NCI-H345 treated with DMSO at 0.1 percent for 48 hours (cell line): ENCODE data around the gene CFAP299.
"Not testable (repeated sequence)": the region's sequence is repeated elsewhere in the genome, so short reads cannot be mapped to it uniquely, and the experiment has no call there.

Experiments
- DNase-seq: peaks from one replicate; lab custom pipeline; 2025; ENCODE audit not compliant: unreplicated experiment; lab: John Stamatoyannopoulos, UW

The CFAP299 gene

DNA sequence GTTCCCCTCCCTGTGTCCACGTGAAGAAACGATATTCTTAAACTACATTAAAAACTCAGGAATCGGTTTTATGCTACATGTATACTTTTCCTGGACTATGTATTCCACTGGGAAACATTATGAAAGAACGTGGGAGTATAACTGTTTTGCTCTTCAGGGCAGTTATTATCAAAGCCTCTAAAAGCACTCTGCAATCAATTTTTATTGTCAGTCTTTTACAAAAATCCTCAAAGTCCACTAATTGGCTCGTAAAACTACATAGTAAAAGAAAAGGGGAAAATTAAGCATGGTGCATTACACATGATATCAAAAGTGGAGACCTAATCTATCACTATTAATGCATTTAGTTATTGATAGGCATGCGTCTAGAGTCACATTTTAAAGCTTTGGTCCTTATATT lies 11.4 kb upstream of the CFAP299 start:
- DNase-seq: no peak

DNA sequence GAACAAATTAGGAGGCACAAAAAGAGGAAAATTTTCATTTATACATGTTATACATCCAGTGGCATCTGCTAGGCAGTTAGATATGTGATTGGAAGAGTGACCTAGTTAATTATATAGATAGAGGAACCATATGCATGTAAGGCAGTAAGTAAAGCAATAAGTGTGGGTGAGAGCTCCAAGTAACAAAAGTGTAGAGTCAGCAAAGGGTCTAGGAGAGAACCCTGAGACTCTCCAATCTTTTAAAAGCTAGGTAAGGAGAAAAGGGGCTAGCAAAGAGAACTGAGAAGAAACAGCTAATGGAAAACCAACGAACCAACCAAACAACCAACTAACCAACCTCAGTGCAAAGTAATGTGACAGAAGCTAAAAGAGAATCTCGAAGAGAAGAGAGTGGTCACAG lies 3.8 kb upstream of the CFAP299 start:
- DNase-seq: no peak

DNA sequence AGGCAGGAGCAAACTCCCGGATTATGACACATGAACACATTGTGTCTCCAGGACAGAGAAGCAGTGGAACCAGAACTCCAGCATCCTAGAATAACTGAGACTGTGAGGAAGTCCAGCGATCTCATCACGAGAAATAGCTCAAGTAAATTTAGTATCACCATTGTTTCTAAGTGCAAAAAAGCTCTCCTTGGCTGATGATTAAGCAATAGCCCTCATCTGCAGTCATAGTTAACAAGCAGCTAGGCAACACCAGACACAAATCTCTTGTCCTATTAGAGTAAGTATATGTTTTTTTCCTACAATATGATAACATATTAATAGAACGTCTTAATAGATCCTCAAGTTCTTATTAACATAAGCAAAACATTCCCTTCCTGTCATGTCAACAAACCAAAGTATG lies 2.4 kb upstream of the CFAP299 start:
- no peak for DNase-seq

DNA sequence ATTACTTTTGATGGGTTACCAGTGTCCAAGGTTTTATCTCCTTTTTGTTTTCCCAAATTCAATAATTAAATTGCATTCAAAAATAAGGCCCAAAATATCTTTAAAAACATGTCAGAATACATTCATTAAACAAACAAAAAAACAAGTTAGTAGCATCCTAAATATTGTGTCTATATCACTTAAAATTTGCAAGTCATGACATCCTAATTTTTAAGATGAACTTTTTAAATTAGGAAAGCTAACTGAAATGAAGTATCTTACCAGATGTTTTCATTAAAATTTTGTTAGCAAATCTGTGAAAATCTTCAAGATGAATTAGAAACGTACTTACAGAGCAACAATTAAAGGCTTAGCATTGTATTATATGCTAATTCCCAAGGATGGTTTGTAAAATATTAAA lies 962 bp upstream of the CFAP299 start:
- no peak for DNase-seq

DNA sequence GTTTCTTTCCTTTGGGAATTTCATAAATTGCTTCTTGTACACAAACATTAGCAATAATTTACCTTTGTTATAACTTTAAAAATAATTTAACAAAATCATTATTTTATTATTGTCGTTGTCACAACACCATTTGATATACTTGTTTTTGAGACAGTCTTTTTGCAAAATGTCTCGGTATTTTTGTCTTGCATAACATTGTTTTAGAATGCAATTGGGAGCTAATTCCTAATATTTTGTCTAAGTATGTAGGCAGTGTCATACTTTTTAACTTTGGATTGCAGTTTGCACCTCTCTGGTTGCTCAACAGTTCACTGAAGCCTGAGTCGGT lies 340 bp upstream of the CFAP299 start:
- DNase-seq: no peak

DNA sequence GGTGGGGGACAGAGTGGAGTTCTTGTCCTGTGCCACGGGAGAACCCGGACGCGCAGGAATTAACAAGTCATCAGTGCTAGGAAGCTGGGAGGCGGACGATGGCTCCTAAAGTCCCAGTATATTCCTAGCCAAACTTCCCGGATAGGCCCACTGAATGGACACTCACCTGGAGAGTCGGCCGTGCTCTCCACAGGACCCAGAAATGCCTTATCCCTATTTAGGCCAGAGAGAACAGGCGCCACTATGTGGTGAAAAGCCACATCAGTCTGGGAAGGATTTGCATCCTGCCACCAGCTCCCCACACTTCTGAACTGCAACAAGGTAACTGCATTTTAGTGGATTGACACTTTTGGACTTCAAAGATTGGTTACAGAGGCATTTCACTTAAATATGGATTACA lies 1.1 kb downstream of the CFAP299 start:
- DNase-seq: peak; percentile 7

DNA sequence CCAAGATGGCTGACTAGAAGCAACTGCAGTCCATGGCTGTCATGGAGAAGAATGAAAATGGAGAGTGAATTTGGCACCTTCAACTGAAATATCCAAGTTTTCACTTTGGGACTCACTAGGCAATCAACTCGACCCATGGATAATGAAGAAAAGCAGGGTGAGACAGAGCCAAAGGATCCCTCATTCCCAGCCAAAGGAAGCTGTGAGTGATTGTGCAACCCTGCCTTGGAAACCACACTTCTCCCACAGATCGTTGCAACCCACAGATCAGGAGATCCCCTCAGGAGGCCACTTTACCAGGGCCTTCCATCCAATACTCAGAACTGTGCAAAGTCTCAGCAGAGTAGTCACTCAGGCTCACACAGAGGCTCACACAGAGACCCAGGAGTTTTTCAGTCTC lies 4.5 kb downstream of the CFAP299 start:
- no peak for DNase-seq

DNA sequence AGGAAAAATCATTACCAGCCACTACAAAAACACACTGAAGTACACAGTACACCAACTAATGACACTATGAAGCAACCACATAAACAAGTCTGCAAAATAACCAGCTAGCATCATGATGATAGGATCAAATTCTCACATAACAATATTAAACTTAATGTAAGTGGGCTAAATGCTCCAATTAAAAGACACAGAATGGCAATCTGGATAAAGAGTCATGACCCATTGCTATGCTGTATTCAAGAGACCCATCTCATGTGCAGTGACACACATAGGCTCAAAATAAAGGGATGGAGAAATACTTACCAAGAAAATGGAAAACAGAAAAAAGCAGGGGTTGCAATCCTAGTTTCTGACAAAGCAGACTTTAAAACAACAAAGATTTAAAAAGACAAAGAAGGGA lies 7.2 kb downstream of the CFAP299 start:
- not testable (repeated sequence) for DNase-seq

DNA sequence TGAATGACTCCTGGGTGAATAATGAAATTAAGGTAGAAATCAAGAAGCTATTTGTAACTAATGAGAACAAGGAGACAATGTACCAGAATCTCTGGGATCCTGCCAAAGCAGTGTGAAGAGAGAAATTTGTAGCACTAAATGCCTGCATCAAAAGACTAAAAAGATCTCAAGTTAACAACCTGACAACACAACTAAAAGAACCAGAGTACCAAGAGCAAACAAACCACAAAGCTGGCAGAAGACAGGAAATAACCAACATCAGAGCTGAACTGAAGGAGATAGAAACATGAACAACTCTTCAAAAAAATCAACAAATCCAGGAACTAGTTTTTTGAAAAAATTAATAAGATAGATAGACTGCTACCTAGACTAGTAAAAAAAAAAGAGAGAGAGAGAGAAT lies 8.4 kb downstream of the CFAP299 start:
- DNase-seq: no peak

DNA sequence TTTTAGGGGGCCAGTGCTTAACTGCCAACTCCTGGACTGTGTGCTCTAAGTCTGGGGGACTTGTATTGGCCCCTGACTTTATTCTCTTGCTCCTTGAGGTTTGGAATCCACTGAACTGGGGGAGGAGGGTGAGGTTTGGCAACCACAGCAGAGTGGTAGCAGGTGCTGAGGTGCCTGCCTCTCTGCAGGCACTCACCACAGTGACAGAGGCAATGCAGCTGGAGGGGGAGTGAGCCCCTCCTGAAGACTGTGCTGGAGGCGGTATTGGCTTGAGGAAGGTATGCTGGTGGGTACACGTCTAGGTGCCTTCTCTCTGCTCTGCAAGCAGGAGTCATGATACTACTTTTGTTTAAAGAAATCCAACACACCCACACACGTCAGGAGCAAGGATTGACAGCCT lies 24.6 kb downstream of the CFAP299 start:
- no peak for DNase-seq

DNA sequence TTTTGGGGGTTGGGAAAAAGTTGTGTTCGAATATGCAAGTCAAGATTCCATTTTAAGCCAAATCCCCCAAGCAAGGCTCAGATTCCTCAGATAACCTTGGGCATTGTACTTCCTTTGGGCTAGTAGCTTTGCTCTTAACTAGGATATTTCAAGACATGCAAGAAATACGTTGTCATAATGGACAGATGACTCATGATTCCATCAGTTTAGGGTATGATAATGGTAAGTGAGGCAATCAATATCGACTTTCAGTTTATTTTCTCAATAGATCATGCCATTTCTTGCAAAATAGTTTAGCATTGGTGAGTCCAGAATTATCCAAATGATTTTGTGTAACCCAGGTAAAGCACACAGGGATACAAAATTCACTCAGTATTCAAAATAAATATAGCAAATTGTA lies 25.4 kb downstream of the CFAP299 start:
- DNase-seq: no peak

DNA sequence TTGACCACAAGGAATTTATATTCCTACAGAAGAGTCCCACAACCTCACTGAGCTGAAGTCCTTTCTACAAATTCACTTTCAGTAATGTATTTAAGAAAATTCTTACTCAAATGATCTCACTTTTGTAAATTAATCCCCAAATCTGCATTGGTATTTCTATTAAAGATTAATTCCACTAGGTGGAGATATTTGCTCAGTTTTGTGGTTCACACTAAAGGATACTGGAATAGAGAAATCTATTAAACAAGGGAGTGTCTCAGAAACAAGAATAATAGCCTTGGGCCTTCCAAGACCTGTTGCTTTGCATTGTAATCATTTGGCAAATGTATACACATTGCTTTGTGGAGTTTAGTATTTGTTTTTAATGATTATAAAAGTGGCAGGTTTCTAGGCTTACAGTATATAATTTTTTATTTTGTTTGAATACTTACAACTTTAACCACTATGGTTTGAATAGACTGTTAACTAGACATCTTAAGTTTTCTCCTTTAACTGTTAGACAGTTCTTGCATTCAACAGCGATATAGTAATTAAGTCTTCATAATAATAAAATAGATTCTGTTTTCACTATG lies 25.9 kb downstream of the CFAP299 start:
- peak; percentile 14 for DNase-seq

DNA sequence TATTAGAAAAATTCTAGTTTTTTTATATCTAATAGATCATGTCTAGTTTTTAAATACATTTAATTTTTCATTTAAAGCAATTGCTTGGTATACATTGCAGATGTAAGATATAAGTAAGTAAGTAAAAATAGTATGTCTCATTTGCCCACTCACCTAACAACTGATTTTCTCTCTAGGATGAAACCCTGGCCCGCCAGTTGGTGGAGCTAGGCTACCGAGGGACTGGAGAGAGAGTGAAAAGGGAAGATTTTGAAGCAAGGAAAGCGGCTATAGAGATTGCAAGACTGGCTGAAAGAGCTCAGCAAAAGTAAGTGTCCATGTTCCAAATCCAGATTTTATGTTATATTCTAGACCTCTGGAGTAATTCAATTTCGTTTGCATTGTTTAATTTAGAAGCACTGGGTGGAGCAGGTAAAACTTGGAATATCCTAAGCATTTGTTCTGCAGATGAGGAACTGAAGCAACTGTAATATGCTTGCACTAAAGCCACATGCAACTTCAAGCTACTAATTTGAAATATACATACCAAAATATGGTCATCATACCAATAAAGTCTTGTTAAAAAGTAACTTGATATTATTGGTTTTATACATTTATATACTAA lies 27.1 kb downstream of the CFAP299 start:
- DNase-seq: no peak

DNA sequence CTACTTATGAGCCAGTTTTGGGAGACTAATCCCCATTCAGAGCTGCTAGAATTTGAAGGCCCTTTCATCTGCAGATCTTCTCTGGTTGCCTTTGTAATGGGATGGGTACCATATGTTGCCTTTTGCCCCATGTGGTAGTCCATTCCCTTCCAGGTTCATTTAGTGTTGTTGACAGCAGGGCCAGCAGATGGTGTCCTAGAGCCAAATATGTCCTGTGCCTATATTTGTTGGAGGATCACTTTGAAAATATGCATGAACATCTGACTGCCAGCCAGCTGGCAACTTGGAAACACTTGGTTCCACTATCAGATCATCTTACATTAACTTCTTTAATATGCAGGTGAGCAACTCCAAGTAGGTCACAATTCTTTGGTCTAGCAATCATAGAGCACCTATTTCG lies 30.4 kb downstream of the CFAP299 start:
- DNase-seq: peak; percentile 19

DNA sequence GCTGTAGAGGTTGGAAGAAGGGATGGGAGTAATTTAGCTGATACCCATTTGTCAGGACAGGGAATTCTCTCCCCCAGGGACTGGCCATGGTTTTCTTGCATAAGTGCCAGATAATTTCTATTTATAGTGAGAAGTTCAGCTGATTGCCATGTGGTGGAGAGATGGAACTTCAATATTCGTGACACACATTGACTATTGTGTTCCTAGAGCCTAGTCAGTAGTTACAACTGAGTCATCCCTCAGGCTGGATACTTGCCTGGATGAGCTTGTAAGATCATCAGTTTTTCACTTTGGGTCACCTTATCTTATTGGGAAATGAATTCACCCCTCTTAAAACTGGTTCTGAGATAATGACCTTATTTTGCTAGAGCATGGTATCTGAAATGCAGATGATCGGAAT lies 32.2 kb downstream of the CFAP299 start:
- no peak for DNase-seq

DNA sequence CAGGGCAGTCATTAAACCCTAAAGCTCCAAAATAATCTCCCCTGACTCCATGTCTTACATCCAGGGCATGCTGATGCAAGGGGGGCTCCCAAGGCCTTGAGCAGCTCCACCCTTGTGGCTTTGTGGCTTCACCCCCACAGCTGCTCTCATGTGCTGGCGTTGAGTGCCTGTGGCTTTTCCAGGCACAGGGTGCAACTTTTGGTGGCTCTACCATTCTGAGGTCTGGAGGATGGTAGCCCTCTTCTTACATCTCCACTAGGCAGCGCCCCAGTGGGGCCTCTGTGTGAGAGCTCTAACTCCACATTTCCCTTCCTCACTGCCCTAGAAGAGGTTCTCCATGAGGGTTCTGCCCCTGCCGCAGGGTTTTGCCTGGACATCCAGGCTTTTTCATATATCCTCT lies 35.1 kb downstream of the CFAP299 start:
- DNase-seq: no peak

DNA sequence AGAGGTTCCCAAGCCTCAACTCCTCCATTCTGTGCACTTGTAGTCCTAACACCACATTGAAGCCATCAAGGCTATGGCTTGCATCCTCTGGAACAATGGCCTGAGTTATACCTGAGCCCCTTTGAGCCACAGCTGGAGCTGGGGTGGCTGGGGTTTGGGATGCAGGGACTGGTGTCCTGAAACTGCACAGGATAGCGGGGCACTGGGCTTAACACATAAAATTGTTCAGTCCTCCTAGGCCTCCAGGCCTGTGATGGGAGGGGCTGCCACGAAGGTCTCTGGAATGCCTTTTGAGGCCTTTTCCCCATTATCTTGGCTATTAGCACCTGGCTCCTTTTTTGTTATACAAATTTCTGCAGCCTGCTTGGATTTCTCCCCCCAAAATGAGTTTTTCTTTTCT lies 35.5 kb downstream of the CFAP299 start:
- no peak for DNase-seq

DNA sequence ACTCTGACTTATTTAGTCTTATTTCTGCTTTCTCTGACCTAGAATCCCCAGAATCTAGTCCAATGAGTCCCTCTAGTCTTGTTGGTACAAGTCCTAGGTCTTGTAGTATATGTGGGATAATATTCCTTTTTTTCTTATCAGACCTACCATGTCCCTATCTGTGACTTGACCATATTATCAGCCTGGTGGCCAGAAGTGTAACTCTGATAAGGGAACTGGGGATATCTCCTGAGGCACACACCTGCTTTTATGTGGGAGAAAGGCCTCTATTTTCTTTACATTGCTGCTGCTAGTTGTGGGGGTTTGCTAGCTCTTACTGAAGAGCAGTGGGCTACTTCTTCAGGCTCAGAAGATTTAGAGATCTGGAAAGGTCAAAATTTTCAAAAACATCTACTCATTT lies 38.6 kb downstream of the CFAP299 start:
- DNase-seq: no peak

DNA sequence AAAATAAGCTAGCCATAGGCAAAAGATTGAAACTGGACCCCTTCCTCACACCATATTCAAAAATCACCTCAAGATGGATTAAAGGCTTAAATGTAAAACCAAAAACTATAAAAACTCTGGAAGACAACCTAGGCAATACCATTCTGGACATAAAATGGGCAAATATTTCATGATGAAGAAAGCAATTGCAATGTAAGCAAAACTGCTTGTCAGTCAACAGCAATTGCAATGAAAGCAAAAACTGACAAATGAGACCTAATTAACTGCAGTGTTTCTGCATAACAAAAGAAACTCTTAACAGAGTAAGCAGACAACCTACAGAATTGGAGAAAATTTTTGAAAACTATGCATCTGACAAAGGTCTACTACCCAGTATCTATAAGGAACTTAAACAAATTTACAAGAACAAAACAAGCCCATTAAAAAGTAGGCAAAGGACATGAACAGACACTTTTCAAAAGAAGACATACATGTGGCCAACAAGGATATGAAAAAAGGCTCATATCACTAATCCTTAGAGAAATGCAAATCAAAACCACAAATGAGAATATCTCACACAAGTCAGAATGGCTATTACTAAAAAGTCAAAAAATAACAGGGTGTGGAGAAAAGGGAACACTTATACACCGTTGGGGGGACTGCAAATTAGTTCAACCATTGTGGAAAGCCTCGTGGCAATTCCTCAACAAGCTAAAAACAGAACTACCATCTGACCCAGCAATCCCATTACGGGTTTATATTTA lies 46.7 kb downstream of the CFAP299 start:
- no peak for DNase-seq

DNA sequence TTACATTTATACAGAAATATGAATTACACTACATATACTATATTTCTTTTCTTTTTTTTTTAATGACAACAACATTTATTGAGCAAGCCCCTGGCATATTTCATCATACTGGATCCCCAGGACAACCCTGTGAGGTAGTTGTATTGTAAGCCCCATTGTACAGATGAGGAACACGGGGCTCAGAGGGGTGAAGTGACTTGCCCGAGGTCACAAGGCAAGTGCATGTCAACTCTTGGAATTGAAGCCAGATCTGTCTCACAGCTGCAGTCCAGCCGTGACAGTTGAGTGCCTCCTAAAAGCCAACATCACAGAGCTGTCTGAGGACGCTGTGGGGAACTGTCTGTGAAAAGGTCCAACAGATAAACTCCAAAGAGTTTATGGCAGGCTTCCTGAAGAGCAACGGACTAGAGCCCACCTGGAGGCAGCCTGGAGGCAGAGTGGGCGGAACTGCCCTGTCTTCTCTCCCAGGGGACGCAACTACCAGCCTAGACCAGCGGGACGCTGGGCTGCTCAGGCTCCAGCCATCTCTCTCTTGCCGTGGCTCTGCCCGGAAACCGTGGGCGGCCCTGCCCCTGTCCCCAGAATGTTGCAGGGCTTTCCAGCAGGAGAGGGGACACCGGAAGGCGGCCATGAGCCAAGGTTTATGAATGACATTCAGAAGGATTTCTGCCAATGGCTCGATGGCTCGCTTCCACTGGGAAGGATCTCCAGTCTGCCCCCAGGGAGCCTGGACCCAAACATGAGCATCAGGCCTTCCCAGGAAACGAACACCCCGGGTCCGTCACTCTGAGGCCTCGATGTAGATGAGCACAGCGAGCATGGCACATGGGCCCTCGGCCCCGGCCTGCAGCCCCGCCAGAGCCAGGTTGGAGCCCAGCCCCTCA lies 50.1 kb downstream of the CFAP299 start:
- no peak for DNase-seq

DNA sequence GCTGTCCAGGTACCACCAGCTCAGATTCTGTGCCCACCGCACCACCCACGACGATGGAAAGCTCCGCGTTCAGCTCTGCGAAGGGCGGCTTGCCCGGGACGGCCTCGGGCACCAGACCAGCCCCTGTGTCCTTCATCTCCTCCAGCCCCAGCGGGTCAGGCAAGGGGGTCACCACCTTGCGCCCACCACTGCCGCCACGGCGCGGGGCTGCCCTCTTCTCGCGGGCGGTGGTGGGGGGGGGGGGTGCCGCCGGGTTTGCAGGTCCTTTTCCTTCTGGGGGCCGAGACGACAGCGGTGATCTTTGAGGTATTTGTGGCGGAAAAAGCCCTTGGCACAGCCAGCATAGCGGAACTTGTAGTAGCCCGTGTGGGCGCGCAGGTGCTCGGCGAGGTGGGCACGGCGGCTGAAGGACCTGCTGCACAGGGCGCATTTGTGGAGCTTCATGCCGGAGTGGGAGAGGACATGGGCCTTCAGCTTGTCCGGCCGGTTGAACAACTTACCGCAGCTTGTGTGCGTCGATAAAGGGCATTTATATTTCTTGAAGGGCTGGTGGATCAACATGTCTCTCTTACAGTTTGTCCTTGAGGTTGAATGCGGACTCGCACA lies 50.9 kb downstream of the CFAP299 start:
- DNase-seq: no peak
